HFFc6 (cell line): Measurements from ENCODE around the gene PHETA1. TPM values are rescaled to one million over a fixed set of nuclear protein-coding genes. Genes with fewer than 3 reads are reported as not detected.
"Not testable (repeated sequence)": the region's sequence is repeated elsewhere in the genome, so short reads cannot be mapped to it uniquely, and the experiment has no call there.

ENCODE experiments used
- DNase-seq: peaks from one replicate; pipeline ENCODE4 v3.0.0-alpha.2; 2018
- H3K27ac Mint-ChIP-seq: 2 replicates; pipeline ENCODE4 v1.8.0; 2020; ENCODE audit warnings: mild to moderate bottlenecking, mixed read lengths
- H3K27me3 Mint-ChIP-seq: 2 replicates; pipeline ENCODE4 v1.8.0; 2021; ENCODE audit warnings: mild to moderate bottlenecking, moderate library complexity, mixed read lengths; ENCODE audit not compliant: insufficient read depth
- H3K36me3 Mint-ChIP-seq: 2 replicates; pipeline ENCODE4 v1.8.0; 2021; ENCODE audit warnings: low read depth, mixed read lengths
- H3K4me1 Mint-ChIP-seq: 2 replicates; pipeline ENCODE4 v1.8.0; 2020; ENCODE audit warnings: low read depth, mixed read lengths
- H3K4me3 Mint-ChIP-seq: 2 replicates; pipeline ENCODE4 v1.8.0; 2020; ENCODE audit warnings: mild to moderate bottlenecking, moderate library complexity, mixed read lengths
- H3K9me3 Mint-ChIP-seq: 2 replicates; pipeline ENCODE4 v1.8.0; 2020; ENCODE audit warnings: mild to moderate bottlenecking, mixed read lengths
- total RNA-seq, 6 experiments: library from RNA; stranded (reverse); fragmentation: NEBNext Ultra II Directional; extraction: Animal tissue kit (Norgen Biotek cat#: 25700); gene quantifications; 2 replicates in 1 of 6; 3 replicates in 5 of 6; pipeline ENCODE4 v1.2.3, GENCODE V29; 2021
- TF ChIP-seq, protein P1 (sequence below): fragments of 200-600 bp; sonication (generic); IDR thresholded peaks from 2 replicates; pipeline ENCODE4 v1.5.0; 2021; ENCODE audit warnings: antibody characterized with exemption, mild to moderate bottlenecking

The PHETA1 gene
- total RNA-seq, 6 experiments from 2014 or later, result 11.5 to 15.0 (median 14.0) TPM

DNA sequence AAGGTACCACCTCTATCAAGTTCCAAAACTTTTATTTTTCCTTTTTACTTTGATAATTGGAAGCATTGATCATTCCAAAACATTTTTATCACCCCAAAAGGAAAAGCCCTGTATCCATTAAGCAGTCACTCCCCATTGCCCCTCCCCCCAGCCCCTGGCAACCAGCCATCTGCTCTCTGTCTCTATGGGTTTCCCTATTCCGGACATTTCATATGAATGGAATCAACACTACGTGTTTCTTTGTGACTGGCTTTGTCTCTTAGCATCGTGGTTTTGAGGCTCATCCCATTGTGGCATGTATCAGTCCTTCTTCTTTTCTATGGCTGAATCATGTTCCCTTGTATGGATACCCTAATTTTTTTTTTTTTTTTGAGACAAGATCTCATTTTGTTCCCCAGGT lies 18.0 kb upstream of the PHETA1 start:
- peak; percentile 47 for DNase-seq
- Mint-ChIP-seq H3K4me1 (peaks cover 14% of the 10 kb centered on the region), H3K4me3 (no peak overlapping the region), H3K9me3 (no peaks in the 10 kb centered on the region), H3K27ac (no peak overlapping the region; the same call in 1 of the 2 replicates), H3K27me3 (peaks cover 23% of the 10 kb centered on the region), H3K36me3 (no peaks in the 10 kb centered on the region)
- TF ChIP-seq, protein P1, sequence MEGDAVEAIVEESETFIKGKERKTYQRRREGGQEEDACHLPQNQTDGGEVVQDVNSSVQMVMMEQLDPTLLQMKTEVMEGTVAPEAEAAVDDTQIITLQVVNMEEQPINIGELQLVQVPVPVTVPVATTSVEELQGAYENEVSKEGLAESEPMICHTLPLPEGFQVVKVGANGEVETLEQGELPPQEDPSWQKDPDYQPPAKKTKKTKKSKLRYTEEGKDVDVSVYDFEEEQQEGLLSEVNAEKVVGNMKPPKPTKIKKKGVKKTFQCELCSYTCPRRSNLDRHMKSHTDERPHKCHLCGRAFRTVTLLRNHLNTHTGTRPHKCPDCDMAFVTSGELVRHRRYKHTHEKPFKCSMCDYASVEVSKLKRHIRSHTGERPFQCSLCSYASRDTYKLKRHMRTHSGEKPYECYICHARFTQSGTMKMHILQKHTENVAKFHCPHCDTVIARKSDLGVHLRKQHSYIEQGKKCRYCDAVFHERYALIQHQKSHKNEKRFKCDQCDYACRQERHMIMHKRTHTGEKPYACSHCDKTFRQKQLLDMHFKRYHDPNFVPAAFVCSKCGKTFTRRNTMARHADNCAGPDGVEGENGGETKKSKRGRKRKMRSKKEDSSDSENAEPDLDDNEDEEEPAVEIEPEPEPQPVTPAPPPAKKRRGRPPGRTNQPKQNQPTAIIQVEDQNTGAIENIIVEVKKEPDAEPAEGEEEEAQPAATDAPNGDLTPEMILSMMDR, result no peak

DNA sequence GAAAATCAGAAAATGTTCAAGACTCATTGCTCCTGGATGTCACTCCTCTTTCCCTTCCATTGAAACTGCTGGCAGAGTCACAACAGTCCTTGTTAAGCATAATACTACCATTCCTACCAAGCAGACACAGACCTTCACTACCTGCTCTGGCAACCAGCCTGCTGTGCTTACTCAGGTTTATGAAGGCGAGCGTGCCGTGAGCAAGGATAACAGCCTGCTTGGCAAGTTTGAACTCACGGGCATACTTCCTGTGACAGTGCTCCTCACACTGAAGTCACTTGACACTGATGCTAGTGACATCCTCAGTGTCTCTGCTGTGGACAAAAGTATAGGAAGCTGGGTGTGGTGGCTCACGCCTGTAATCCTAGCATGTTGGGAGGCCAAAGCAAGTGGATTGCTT lies 15.7 kb upstream of the PHETA1 start:
- H3K27ac Mint-ChIP-seq, result no peak overlapping the region
- H3K4me1 Mint-ChIP-seq, result peaks cover 14% of the 10 kb centered on the region
- TF ChIP-seq, protein P1, result no peak
- peaks cover 34% of the 10 kb centered on the region for H3K27me3 Mint-ChIP-seq
- no peak overlapping the region for H3K4me3 Mint-ChIP-seq
- no peak for DNase-seq
- H3K36me3 Mint-ChIP-seq, result no peaks in the 10 kb centered on the region
- H3K9me3 Mint-ChIP-seq, result no peaks in the 10 kb centered on the region

DNA sequence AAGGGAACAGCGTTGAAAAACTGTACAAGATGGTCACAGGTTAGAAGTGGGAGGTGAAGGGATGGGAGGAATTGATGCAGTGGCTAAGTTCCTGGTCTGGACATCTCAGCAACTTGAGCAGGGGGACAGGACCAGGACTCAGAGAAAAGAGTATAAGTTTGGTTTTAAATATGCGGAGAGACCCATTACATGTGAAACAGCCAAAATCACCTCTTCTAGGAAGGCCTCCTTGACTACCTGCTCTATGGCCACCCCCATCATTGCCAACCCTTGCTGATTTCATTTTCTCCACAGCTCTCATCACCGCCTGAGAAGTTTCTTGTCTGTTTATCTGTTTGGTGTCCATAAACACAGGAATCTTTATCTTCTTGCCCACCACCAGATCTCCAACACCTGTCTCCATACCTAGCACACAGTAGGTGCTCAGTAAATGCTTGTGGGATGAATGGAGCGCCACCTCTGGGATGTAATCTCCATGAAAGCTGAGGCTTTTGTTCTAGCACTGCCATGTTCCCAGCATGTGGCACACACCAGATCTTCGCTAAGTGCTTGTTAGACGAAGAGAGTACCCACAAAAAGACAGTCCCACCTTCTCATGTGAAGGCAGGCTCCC lies 11.2 kb upstream of the PHETA1 start:
- no peak overlapping the region for H3K4me3 Mint-ChIP-seq
- H3K9me3 Mint-ChIP-seq, result no peaks in the 10 kb centered on the region; the same call in 1 of the 2 replicates
- H3K27me3 Mint-ChIP-seq, result peaks cover 23% of the 10 kb centered on the region
- H3K36me3 Mint-ChIP-seq, result 0 out of 2 replicates have a peak, but pooled peaks cover 4% of the 10 kb centered on the region
- no peaks in the 10 kb centered on the region for H3K4me1 Mint-ChIP-seq
- TF ChIP-seq, protein P1, result no peak
- no peak for DNase-seq
- no peak overlapping the region for H3K27ac Mint-ChIP-seq

DNA sequence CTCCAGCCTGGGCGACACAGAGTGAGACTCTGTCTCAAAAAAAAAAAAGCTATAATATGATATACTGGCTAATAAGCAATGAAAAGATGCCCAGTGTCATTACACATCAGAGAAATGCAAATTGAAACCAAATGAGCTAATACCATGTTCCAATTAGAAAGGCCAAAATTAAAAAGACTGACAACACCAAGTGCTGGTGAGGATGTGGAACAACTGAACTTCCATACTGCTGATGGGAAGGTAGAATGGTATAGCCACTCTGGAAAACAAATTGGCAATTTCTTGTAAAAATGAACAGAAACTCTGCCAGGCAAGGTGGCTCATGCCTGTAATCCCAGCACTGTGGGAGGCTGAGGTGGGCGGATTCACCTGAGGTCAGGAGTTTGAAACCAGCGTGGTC lies 8.5 kb upstream of the PHETA1 start:
- H3K4me1 Mint-ChIP-seq, result no peaks in the 10 kb centered on the region
- DNase-seq, result no peak
- H3K27ac Mint-ChIP-seq, result no peak overlapping the region
- 0 out of 2 replicates have a peak, but pooled peaks cover 4% of the 10 kb centered on the region for H3K36me3 Mint-ChIP-seq
- peaks cover 21% of the 10 kb centered on the region for H3K27me3 Mint-ChIP-seq
- H3K4me3 Mint-ChIP-seq, result no peak overlapping the region
- no peaks in the 10 kb centered on the region; the same call in 1 of the 2 replicates for H3K9me3 Mint-ChIP-seq
- TF ChIP-seq, protein P1, result no peak

DNA sequence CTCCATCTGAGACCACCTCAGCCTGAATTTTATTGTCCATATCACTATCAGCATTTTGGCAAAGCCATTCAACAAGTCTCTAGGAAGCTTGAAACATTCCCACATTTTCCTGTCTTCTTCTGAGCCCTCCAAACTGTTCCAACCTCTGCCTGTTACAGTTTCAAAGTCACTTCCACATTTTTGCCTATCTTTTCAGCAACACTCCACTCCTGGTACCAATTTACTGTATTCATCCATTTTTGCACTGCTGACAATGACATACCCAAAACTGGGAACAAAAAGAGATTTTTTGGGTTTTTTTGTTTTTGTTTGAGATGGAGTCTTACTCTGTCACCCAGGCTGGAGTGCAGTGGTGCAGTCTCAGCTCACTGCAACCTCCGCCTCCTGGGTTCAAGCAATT lies 4.3 kb upstream of the PHETA1 start:
- not testable (repeated sequence) for H3K27ac Mint-ChIP-seq, H3K4me1 Mint-ChIP-seq, H3K9me3 Mint-ChIP-seq, H3K27me3 Mint-ChIP-seq, H3K4me3 Mint-ChIP-seq, H3K36me3 Mint-ChIP-seq, DNase-seq

DNA sequence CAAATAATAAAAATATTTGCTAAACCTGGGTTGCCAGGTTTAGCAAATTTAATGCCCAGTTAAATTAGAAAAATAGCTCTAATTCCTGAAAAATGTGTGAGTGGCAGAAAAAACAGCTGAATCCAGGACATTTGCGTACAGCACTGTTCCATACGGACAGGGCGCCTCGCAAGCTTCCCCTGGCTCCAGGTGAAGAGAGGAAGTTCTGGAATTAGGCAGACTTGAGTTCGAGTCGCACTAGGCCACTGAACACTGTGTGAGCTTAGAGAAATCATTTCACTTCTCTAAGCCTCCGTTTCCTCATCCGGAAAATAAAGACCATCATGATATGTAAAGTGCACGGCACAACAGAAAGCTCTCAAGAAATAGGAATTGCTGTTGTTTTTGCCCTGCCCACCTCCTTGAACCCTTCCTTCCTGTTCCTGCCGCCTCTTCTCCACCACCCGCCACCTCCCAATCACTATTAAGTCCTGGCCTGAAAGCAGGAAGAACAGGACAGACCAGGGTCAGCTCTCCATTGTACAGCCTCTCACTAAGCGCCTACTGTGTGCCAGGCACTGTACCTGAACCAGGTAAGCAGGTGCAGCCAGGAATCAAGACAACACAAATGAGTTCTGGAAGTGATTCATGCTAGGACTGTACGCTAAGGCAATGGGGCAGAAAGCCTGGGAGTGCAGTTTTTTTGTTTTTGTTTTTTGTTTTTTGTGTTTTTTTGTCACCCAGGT lies 763 bp upstream of the PHETA1 start:
- peak overlapping the region; percentile 86 for H3K4me3 Mint-ChIP-seq
- H3K27ac Mint-ChIP-seq, result no peak overlapping the region
- H3K27me3 Mint-ChIP-seq, result peaks cover 6% of the 10 kb centered on the region
- H3K9me3 Mint-ChIP-seq, result no peaks in the 10 kb centered on the region
- no peak for DNase-seq
- H3K36me3 Mint-ChIP-seq, result no peaks in the 10 kb centered on the region
- peaks cover 31% of the 10 kb centered on the region for H3K4me1 Mint-ChIP-seq
- TF ChIP-seq, protein P1, result no peak
